Sigmoid colon (tissue), 7 donors: Measurements from ENCODE around the gene RALGAPB. TPM values are rescaled to one million over a fixed set of nuclear protein-coding genes. Genes with fewer than 3 reads are reported as not detected.

Experiments used
- DNase-seq: peaks from one replicate; pipeline ENCODE4 v3.0.0-alpha.2; 2019
- H3K27ac ChIP-seq, 4 donors: fragments of 200-600 bp; sonication (generic); one replicate each; pipeline ENCODE4 v1.5.1; 2016 to 2019; ENCODE audit warnings: mild to moderate bottlenecking in 1 of 4
- H3K27me3 ChIP-seq, 3 donors: fragments of 200-600 bp; sonication (generic); one replicate each; pipeline ENCODE4 v1.5.1; 2019; ENCODE audit warnings: mild to moderate bottlenecking in 1 of 3
- H3K36me3 ChIP-seq, 4 donors: fragments of 200-600 bp; sonication (generic); one replicate each; pipeline ENCODE4 v1.5.1; 2016 to 2019
- H3K4me1 ChIP-seq, 4 donors: fragments of 200-600 bp; sonication (generic); one replicate each; pipeline ENCODE4 v1.5.1; 2017 to 2019
- H3K4me3 ChIP-seq, 4 donors: fragments of 200-600 bp; sonication (generic); one replicate each; pipeline ENCODE4 v1.5.1; 2017 to 2019; ENCODE audit warnings: mild to moderate bottlenecking in 2 of 4, moderate library complexity in 1 of 4
- H3K9me3 ChIP-seq, 4 donors: fragments of 200-600 bp in 3 of 4; sonication (generic) in 3 of 4; one replicate each; pipeline versions ENCODE4 v1.5.1 to v1.6.1; 2013 to 2019
- EP300 ChIP-seq, 4 donors: sonication (generic); formaldehyde crosslinking; IDR thresholded peaks; one replicate each; pipeline ENCODE4 v1.6.1; 2017; ENCODE audit warnings: antibody characterized with exemption in 4 of 4
- POLR2A ChIP-seq, 2 donors: fragments of 450-650 bp; IDR thresholded peaks; one replicate each; pipeline ENCODE4 v1.6.1; 2016; ENCODE audit warnings: antibody characterized with exemption in 2 of 2, mild to moderate bottlenecking in 2 of 2, moderate library complexity in 2 of 2
- POLR2AphosphoS5 ChIP-seq, 4 donors: sonication (generic); formaldehyde crosslinking; IDR thresholded peaks; one replicate each; pipeline ENCODE4 v1.6.1; 2017; ENCODE audit warnings: antibody characterized with exemption in 4 of 4
- WGBS, 2 donors: extraction: QIAGEN DNeasy Blood & Tissue Kit; methylation state at CpG; one replicate each; pipeline ENCODE4 v1.1.7; 2013; 5-methylcytosine and 5-hydroxymethylcytosine counted together
- intact Hi-C: fragments of 100-400 bp; cut with DNase I; formaldehyde crosslinking; loops from one replicate; pipeline ENCODE4 v1.15.1; 2023
- polyA plus RNA-seq, 3 donors: library from polyadenylated mRNA; stranded (reverse); fragments of 200-250 nt; gene quantifications; one replicate each; pipeline ENCODE4 v1.2.3, GENCODE V29; 2013
- total RNA-seq, 4 donors: library from RNA; depleted of rRNA; stranded (reverse); fragments of >200 nt; gene quantifications; one replicate each; pipeline ENCODE4 v1.1.0, GENCODE V29; 2016
- TF ChIP-seq, protein P1 (sequence below), 4 experiments: fragments of 450-650 bp in 3 of 4; fragments of 200-600 bp in 1 of 4; IDR thresholded peaks; one replicate each; pipeline ENCODE4 v1.5.1; 2016 to 2019; ENCODE audit warnings: antibody characterized with exemption in 4 of 4, mild to moderate bottlenecking in 3 of 4, moderate library complexity in 2 of 4
- donor health status: healthy with polysubstance abuse.
- donor health status: Bipolar disorder and iron deficiency.
- donor health status: healthy.

Gene RALGAPB
- total and polyA plus RNA-seq, 7 donors: 7.2 to 37.9 (median 29.3) TPM

DNA sequence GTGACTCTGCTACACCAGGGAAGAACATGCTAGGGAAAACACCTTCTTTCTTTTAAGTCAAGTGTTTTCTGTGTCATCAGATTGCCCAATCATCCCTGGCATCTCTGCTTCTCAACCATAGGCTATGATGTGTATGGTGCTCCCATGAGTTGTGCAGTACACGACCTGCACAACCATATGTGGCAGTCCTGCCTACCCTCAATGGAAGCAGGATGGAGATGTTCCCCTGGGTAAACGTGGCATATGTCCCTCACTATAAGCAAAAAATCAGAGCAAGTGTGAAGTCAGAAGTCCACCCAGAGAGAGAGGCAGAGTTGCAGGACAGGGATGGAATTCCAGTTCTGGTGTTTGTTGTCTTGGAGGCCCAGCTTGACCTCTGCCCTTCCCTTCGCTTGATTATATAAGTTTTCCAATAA lies 27.3 kb upstream of the RALGAPB start:
- intact Hi-C loops: no loop called here
- no peaks in the 10 kb centered on the region for H3K27me3 ChIP-seq
- 79 to 86% methylated on average over 3 of the region's 3 CpGs for WGBS, 2 donors
- no peak overlapping the region for H3K4me3 ChIP-seq
- DNase-seq: no peak
- peaks cover 0 to 19% (median 7%) of the 10 kb centered on the region in 4 donors for H3K36me3 ChIP-seq
- TF ChIP-seq POLR2AphosphoS5 (IDR thresholded peaks at IDR 0.05) (no peak), EP300 (IDR thresholded peaks at IDR 0.05) (no peak), POLR2A (IDR thresholded peaks at IDR 0.05) (no peak)
- TF ChIP-seq, protein P1, sequence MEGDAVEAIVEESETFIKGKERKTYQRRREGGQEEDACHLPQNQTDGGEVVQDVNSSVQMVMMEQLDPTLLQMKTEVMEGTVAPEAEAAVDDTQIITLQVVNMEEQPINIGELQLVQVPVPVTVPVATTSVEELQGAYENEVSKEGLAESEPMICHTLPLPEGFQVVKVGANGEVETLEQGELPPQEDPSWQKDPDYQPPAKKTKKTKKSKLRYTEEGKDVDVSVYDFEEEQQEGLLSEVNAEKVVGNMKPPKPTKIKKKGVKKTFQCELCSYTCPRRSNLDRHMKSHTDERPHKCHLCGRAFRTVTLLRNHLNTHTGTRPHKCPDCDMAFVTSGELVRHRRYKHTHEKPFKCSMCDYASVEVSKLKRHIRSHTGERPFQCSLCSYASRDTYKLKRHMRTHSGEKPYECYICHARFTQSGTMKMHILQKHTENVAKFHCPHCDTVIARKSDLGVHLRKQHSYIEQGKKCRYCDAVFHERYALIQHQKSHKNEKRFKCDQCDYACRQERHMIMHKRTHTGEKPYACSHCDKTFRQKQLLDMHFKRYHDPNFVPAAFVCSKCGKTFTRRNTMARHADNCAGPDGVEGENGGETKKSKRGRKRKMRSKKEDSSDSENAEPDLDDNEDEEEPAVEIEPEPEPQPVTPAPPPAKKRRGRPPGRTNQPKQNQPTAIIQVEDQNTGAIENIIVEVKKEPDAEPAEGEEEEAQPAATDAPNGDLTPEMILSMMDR (IDR thresholded peaks at IDR 0.05): no peak
- H3K9me3 ChIP-seq: no peaks in the 10 kb centered on the region
- H3K27ac ChIP-seq: no peak overlapping the region
- peaks cover 0 to 21% (median 15%) of the 10 kb centered on the region in 4 donors for H3K4me1 ChIP-seq

- no peak for TF ChIP-seq EP300 (IDR thresholded peaks at IDR 0.05)
- TF ChIP-seq POLR2AphosphoS5 (IDR thresholded peaks at IDR 0.05): no peak
- TF ChIP-seq POLR2A (IDR thresholded peaks at IDR 0.05): no peak
- TF ChIP-seq, protein P1 (IDR thresholded peaks at IDR 0.05): no peak
- Histone ChIP-seq H3K36me3 (peaks cover 0 to 25% (median 9%) of the 10 kb centered on the region in 4 donors), H3K4me3 (peak overlapping the region; percentile 78 to 96 (median 90)), H3K27me3 (no peaks in the 10 kb centered on the region), H3K27ac (peak overlapping the region; percentile 84 to 88 (median 86)), H3K4me1 (peaks cover 0 to 21% (median 15%) of the 10 kb centered on the region in 4 donors), H3K9me3 (no peaks in the 10 kb centered on the region)
- no peak for DNase-seq
- WGBS, 2 donors: 64 to 82% methylated on average over 6 of the region's 6 CpGs
- intact Hi-C loops: no loop called here
These were observed 26.7 kb upstream of the RALGAPB start for GRCh38 chr20:38445901-38446425.

- H3K4me1 ChIP-seq: peaks cover 0 to 21% (median 15%) of the 10 kb centered on the region in 4 donors
- peak overlapping the region; percentile 78 to 96 (median 90) for H3K4me3 ChIP-seq
- DNase-seq: peak; percentile 93
- no peaks in the 10 kb centered on the region for H3K9me3 ChIP-seq
- peaks cover 0 to 30% (median 9%) of the 10 kb centered on the region in 4 donors for H3K36me3 ChIP-seq
- no peaks in the 10 kb centered on the region for H3K27me3 ChIP-seq
- 1% methylated on average over 56 of the region's 56 CpGs for WGBS, 2 donors
- H3K27ac ChIP-seq: peak overlapping the region; percentile 84 to 88 (median 86)
- intact Hi-C loops: no loop called here
- TF ChIP-seq, protein P1 (IDR thresholded peaks at IDR 0.05): peak; percentile 83 to 97 (median 94)
- peak; percentile 79 to 95 (median 88) for TF ChIP-seq POLR2AphosphoS5 (IDR thresholded peaks at IDR 0.05)
- TF ChIP-seq EP300 (IDR thresholded peaks at IDR 0.05): no peak
- TF ChIP-seq POLR2A (IDR thresholded peaks at IDR 0.05): peak; percentile 55 to 68
These were observed 26.0 kb upstream of the RALGAPB start for GRCh38 chr20:38446441-38447209.

GRCh38 chr20:38447251-38447661 lies 25.4 kb upstream of the RALGAPB start:
- 48 to 54% methylated on average over 12 of the region's 12 CpGs for WGBS, 2 donors

More at GRCh38 chr20:38447251-38447661, 25.4 kb upstream of the RALGAPB start:
- Histone ChIP-seq H3K27me3 (no peaks in the 10 kb centered on the region), H3K27ac (peak overlapping the region; percentile 84 to 88 (median 86)), H3K9me3 (no peaks in the 10 kb centered on the region), H3K4me1 (peaks cover 0 to 21% (median 15%) of the 10 kb centered on the region in 4 donors), H3K36me3 (peaks cover 0 to 30% (median 9%) of the 10 kb centered on the region in 4 donors), H3K4me3 (peak overlapping the region; percentile 78 to 96 (median 90))
- DNase-seq: no peak
- intact Hi-C loops: no loop called here
- TF ChIP-seq, protein P1 (IDR thresholded peaks at IDR 0.05): no peak
- TF ChIP-seq POLR2AphosphoS5 (IDR thresholded peaks at IDR 0.05) (no peak), POLR2A (IDR thresholded peaks at IDR 0.05) (no peak)
